Sigmoid colon (tissue), 4 donors: Measurements from ENCODE around the gene APCDD1.

Source experiments
- EP300 ChIP-seq, 4 donors: sonication (generic); formaldehyde crosslinking; IDR thresholded peaks; one replicate each; pipeline ENCODE4 v1.6.1; 2017; ENCODE audit warnings: antibody characterized with exemption in 4 of 4
- POLR2A ChIP-seq, 2 donors: fragments of 450-650 bp; IDR thresholded peaks; one replicate each; pipeline ENCODE4 v1.6.1; 2016; ENCODE audit warnings: antibody characterized with exemption in 2 of 2, mild to moderate bottlenecking in 2 of 2, moderate library complexity in 2 of 2
- POLR2AphosphoS5 ChIP-seq, 4 donors: sonication (generic); formaldehyde crosslinking; IDR thresholded peaks; one replicate each; pipeline ENCODE4 v1.6.1; 2017; ENCODE audit warnings: antibody characterized with exemption in 4 of 4
- TF ChIP-seq, protein P1 (sequence below), 4 experiments: fragments of 450-650 bp in 3 of 4; fragments of 200-600 bp in 1 of 4; IDR thresholded peaks; one replicate each; pipeline ENCODE4 v1.5.1; 2016 to 2019; ENCODE audit warnings: antibody characterized with exemption in 4 of 4, mild to moderate bottlenecking in 3 of 4, moderate library complexity in 2 of 4

DNA sequence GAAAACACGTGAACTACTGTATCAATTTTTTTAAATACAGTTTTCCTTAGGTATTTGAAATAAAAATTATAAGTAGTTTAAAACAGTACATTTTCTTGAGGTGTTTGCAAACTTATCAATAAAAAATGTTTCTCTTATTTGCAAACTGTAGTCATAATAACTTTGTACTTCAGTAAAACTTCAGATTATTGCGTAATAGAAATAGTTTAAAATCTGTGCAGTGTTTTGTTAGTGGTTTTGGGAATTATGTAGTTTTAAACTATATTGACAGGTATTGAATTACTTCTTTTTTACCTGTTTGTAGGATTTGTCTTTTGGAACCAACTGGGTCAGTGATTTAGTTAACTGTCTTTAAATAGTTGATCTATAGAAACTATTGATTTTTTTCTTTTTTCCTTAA is 78.7 kb downstream of the APCDD1 start:
- TF ChIP-seq POLR2A (IDR thresholded peaks at IDR 0.05) (no peak), POLR2AphosphoS5 (IDR thresholded peaks at IDR 0.05) (no peak), EP300 (IDR thresholded peaks at IDR 0.05) (no peak)
- TF ChIP-seq, protein P1, sequence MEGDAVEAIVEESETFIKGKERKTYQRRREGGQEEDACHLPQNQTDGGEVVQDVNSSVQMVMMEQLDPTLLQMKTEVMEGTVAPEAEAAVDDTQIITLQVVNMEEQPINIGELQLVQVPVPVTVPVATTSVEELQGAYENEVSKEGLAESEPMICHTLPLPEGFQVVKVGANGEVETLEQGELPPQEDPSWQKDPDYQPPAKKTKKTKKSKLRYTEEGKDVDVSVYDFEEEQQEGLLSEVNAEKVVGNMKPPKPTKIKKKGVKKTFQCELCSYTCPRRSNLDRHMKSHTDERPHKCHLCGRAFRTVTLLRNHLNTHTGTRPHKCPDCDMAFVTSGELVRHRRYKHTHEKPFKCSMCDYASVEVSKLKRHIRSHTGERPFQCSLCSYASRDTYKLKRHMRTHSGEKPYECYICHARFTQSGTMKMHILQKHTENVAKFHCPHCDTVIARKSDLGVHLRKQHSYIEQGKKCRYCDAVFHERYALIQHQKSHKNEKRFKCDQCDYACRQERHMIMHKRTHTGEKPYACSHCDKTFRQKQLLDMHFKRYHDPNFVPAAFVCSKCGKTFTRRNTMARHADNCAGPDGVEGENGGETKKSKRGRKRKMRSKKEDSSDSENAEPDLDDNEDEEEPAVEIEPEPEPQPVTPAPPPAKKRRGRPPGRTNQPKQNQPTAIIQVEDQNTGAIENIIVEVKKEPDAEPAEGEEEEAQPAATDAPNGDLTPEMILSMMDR (IDR thresholded peaks at IDR 0.05) = no peak
